Measurements from ENCODE around the gene SAMD11.

- TF ChIP-seq POLR2A (IDR thresholded peaks at IDR 0.05) (no peak), EP300 (IDR thresholded peaks at IDR 0.05) (no peak), CTCF (IDR thresholded peaks at IDR 0.05) (no peak)
These were observed 10.1 kb upstream of the SAMD11 start for GRCh38 chr1:913491-914130.
